Uterus (tissue), 2 donors: ENCODE measurements around the gene AUTS2.

Source experiments
- CTCF ChIP-seq, 4 experiments: fragments of 200-600 bp in 2 of 4; fragments of 450-650 bp in 2 of 4; sonication (generic) in 2 of 4; IDR thresholded peaks; one replicate each; pipeline ENCODE4 v1.5.1; 2016 to 2019; ENCODE audit warnings: antibody characterized with exemption in 4 of 4, mild to moderate bottlenecking in 2 of 4, moderate library complexity in 1 of 4
- POLR2A ChIP-seq, 2 donors: fragments of 450-650 bp; IDR thresholded peaks; one replicate each; pipeline ENCODE4 v1.6.1; 2016; ENCODE audit warnings: antibody characterized with exemption in 2 of 2, mild to moderate bottlenecking in 1 of 2, moderate library complexity in 1 of 2

GRCh38 chr7:70698219-70698832 lies 1100.1 kb downstream of the AUTS2 start:
- TF ChIP-seq CTCF (IDR thresholded peaks at IDR 0.05) (peak; percentile 70 to 77 (median 73)), POLR2A (IDR thresholded peaks at IDR 0.05) (no peak)
